H9 (cell line): Measurements from ENCODE around the gene HOXC13. TPM values are rescaled to one million over a fixed set of nuclear protein-coding genes. Genes with fewer than 3 reads are reported as not detected.
A peak's percentile ranks its signal among the peaks of the same experiment; 100 is the strongest.

Experiments used
- DNase-seq: peaks from one replicate; pipeline ENCODE4 v3.0.0-alpha.2; 2017
- H2AFZ ChIP-seq: one replicate; pipeline ENCODE4 v1.6.1; 2013; ENCODE audit warnings: mild to moderate bottlenecking, low read length, control low read depth, moderate library complexity
- H2AK5ac ChIP-seq: 2 replicates; pipeline ENCODE4 v1.6.1; 2013; ENCODE audit warnings: low read length, control low read depth, mixed read lengths; ENCODE audit not compliant: insufficient read length
- H2BK120ac ChIP-seq: one replicate; pipeline ENCODE4 v1.6.1; 2013; ENCODE audit warnings: low read depth, mild to moderate bottlenecking, low read length, control low read depth, inconsistent platforms; ENCODE audit not compliant: poor library complexity, severe bottlenecking
- H2BK12ac ChIP-seq: 2 replicates; pipeline ENCODE4 v1.6.1; 2013; ENCODE audit warnings: low read length, control low read depth, mixed read lengths, low read depth; ENCODE audit not compliant: insufficient read length
- H2BK15ac ChIP-seq: 2 replicates; pipeline ENCODE4 v1.6.1; 2013; ENCODE audit warnings: low read depth, low read length, control low read depth
- H2BK20ac ChIP-seq: one replicate; pipeline ENCODE4 v1.6.1; 2013; ENCODE audit warnings: low read depth, mild to moderate bottlenecking, low read length, control low read depth, inconsistent platforms; ENCODE audit not compliant: poor library complexity, severe bottlenecking
- H2BK5ac ChIP-seq: 2 replicates; pipeline ENCODE4 v1.6.1; 2013; ENCODE audit warnings: low read length, control low read depth, mixed read lengths; ENCODE audit not compliant: insufficient read length
- H3K14ac ChIP-seq: 2 replicates; pipeline ENCODE4 v1.6.1; 2013; ENCODE audit warnings: low read length, control low read depth; ENCODE audit not compliant: insufficient read depth
- H3K18ac ChIP-seq: 2 replicates; pipeline ENCODE4 v1.6.1; 2013; ENCODE audit warnings: low read depth, mild to moderate bottlenecking, mixed read lengths, low read length, control low read depth; ENCODE audit not compliant: insufficient read length
- H3K23ac ChIP-seq: 2 replicates; pipeline ENCODE4 v1.6.1; 2013; ENCODE audit warnings: low read length, control low read depth, mixed read lengths, low read depth; ENCODE audit not compliant: insufficient read length
- H3K23me2 ChIP-seq: 2 replicates; pipeline ENCODE4 v1.6.1; 2013; ENCODE audit warnings: low read depth, mild to moderate bottlenecking, mixed read lengths, low read length, control low read depth; ENCODE audit not compliant: insufficient read length, poor library complexity, severe bottlenecking
- H3K27ac ChIP-seq: 2 replicates; pipeline ENCODE4 v1.5.1; 2013; ENCODE audit warnings: low read length, control low read depth, mixed read lengths, low read depth; ENCODE audit not compliant: insufficient read length
- H3K27me3 ChIP-seq: 2 replicates; pipeline ENCODE4 v1.6.1; 2013; ENCODE audit warnings: low read length, control low read depth, inconsistent platforms; ENCODE audit not compliant: insufficient read depth
- H3K4ac ChIP-seq: 2 replicates; pipeline ENCODE4 v1.6.1; 2013; ENCODE audit warnings: low read depth, mild to moderate bottlenecking, control low read depth, inconsistent platforms, low read length, moderate library complexity
- H3K4me1 ChIP-seq: 2 replicates; pipeline ENCODE4 v1.6.1; 2013; ENCODE audit warnings: low read length, control low read depth, inconsistent platforms; ENCODE audit not compliant: insufficient read depth
- H3K4me2 ChIP-seq: 2 replicates; pipeline ENCODE4 v1.6.1; 2013; ENCODE audit warnings: low read length, control low read depth, mixed read lengths; ENCODE audit not compliant: insufficient read length, insufficient read depth
- H3K56ac ChIP-seq: 2 replicates; pipeline ENCODE4 v1.6.1; 2013; ENCODE audit warnings: low read depth, mild to moderate bottlenecking, mixed read lengths, low read length, control low read depth; ENCODE audit not compliant: insufficient read length
- H3K79me1 ChIP-seq: 2 replicates; pipeline ENCODE4 v1.6.1; 2013; ENCODE audit warnings: low read depth, mild to moderate bottlenecking, moderate library complexity, low read length, control low read depth, inconsistent platforms; ENCODE audit not compliant: insufficient read depth, poor library complexity, severe bottlenecking
- H3K79me2 ChIP-seq: 2 replicates; pipeline ENCODE4 v1.6.1; 2013; ENCODE audit warnings: low read length, control low read depth, inconsistent platforms; ENCODE audit not compliant: insufficient read depth
- H3K9ac ChIP-seq: 2 replicates; pipeline ENCODE4 v1.6.1; 2013; ENCODE audit warnings: low read length, control low read depth, mixed read lengths; ENCODE audit not compliant: insufficient read length; ENCODE audit errors: extremely low read depth
- H3K9me3 ChIP-seq: one replicate; pipeline ENCODE4 v1.6.1; 2013; ENCODE audit warnings: low read depth, low read length, inconsistent platforms; ENCODE audit not compliant: control insufficient read depth
- H3T11ph ChIP-seq: one replicate; pipeline ENCODE4 v1.6.1; 2013; ENCODE audit warnings: mild to moderate bottlenecking, low read length, control low read depth, inconsistent platforms
- H4K20me1 ChIP-seq: one replicate; pipeline ENCODE4 v1.6.1; 2013; ENCODE audit not compliant: control insufficient read depth, insufficient read length, insufficient read depth
- H4K5ac ChIP-seq: 2 replicates; pipeline ENCODE4 v1.6.1; 2013; ENCODE audit warnings: low read depth, mild to moderate bottlenecking, mixed read lengths, low read length, control low read depth; ENCODE audit not compliant: insufficient read length
- H4K8ac ChIP-seq: replicated peaks from 2 replicates; pipeline ENCODE4 v1.6.1; 2013; ENCODE audit warnings: low read length, control low read depth, mixed read lengths, low read depth; ENCODE audit not compliant: insufficient read length
- H4K91ac ChIP-seq: 2 replicates; pipeline ENCODE4 v1.6.1; 2013; ENCODE audit warnings: low read depth, mild to moderate bottlenecking, moderate library complexity, mixed read lengths, low read length, control low read depth; ENCODE audit not compliant: insufficient read length
- H3K27ac Mint-ChIP-seq, 3 experiments: 2 replicates in 2 of 3; 3 replicates in 1 of 3; pipeline ENCODE4 v1.8.0; 2020 to 2021; ENCODE audit warnings: mixed read lengths in 3 of 3, mild to moderate bottlenecking in 1 of 3, moderate library complexity in 1 of 3
- H3K27me3 Mint-ChIP-seq: 2 replicates; pipeline ENCODE4 v1.8.0; 2021; ENCODE audit warnings: low read depth, mild to moderate bottlenecking, moderate library complexity, mixed read lengths
- H3K36me3 Mint-ChIP-seq, 3 experiments: 2 replicates in 2 of 3; 3 replicates in 1 of 3; pipeline ENCODE4 v1.8.0; 2020 to 2021; ENCODE audit warnings: low read depth in 3 of 3, mixed read lengths in 3 of 3; ENCODE audit not compliant: insufficient read depth in 1 of 3
- H3K4me1 Mint-ChIP-seq, 2 experiments: 2 replicates each; pipeline ENCODE4 v1.8.0; 2020; ENCODE audit warnings: mixed read lengths in 2 of 2
- H3K4me3 Mint-ChIP-seq, 2 experiments: 2 replicates in 1 of 2; 3 replicates in 1 of 2; pipeline ENCODE4 v1.8.0; 2020 to 2021; ENCODE audit warnings: mild to moderate bottlenecking in 2 of 2, mixed read lengths in 2 of 2, moderate library complexity in 1 of 2
- H3K9me3 Mint-ChIP-seq, 2 experiments: 2 replicates in 1 of 2; 3 replicates in 1 of 2; pipeline ENCODE4 v1.8.0; 2020; ENCODE audit warnings: mild to moderate bottlenecking in 2 of 2, mixed read lengths in 2 of 2, moderate library complexity in 1 of 2
- CTCF ChIP-seq: fragments of 200-600 bp; sonication (generic); conservative IDR thresholded peaks from 3 replicates; pipeline ENCODE4 v1.8.0; 2021; ENCODE audit warnings: antibody characterized with exemption, mild to moderate bottlenecking
- WGBS: extraction: QIAGEN DNeasy Blood & Tissue Kit; methylation state at CpG from one replicate; pipeline ENCODE4 v1.1.7; 2013; ENCODE audit warnings: missing lambda C conversion rate, low lambda C conversion rate, mixed read lengths; ENCODE audit not compliant: insufficient read length; ENCODE audit errors: extremely low coverage; 5-methylcytosine and 5-hydroxymethylcytosine counted together
- total RNA-seq: library from RNA; stranded (reverse); gene quantifications from 2 replicates; pipeline ENCODE4 v1.2.1, GENCODE V29; 2021

The HOXC13 gene
- total RNA-seq, 1 experiment from 2014 or later: not detected

- H3K27ac ChIP-seq: no peak overlapping the region
- H2BK15ac ChIP-seq: no peak overlapping the region
Measured at GRCh38 chr12:53952335-53952694, 13.7 kb downstream of the HOXC13 start.

More at GRCh38 chr12:53952335-53952694, 13.7 kb downstream of the HOXC13 start:
- DNase-seq: no peak
- Histone ChIP-seq H4K20me1 (no peaks in the 10 kb centered on the region), H3K4ac (no peak overlapping the region), H3K18ac (no peak overlapping the region), H3T11ph (no peak overlapping the region), H3K56ac (no peak overlapping the region), H2BK20ac (no peak overlapping the region), H3K23me2 (no peaks in the 10 kb centered on the region), H4K8ac (no peak overlapping the region), H4K91ac (no peak overlapping the region), H3K79me2 (no peaks in the 10 kb centered on the region), H2BK120ac (no peak overlapping the region), H2BK5ac (no peak overlapping the region), H3K79me1 (no peaks in the 10 kb centered on the region), H3K23ac (no peak overlapping the region), H2AFZ (no peak overlapping the region), H3K27me3 (peaks cover 99% of the 10 kb centered on the region), H3K14ac (no peak overlapping the region), H4K5ac (no peak overlapping the region), H3K9me3 (no peaks in the 10 kb centered on the region), H2BK12ac (no peak overlapping the region), H3K4me2 (no peak overlapping the region), H2AK5ac (no peak overlapping the region), H3K4me1 (no peaks in the 10 kb centered on the region), H3K9ac (no peak overlapping the region)
- Mint-ChIP-seq H3K4me3 (no peak overlapping the region; a peak in 1 of 5 replicates), H3K4me1 (peaks cover 6 to 20% of the 10 kb centered on the region in 2 experiments; a peak in 3 of 4 replicates), H3K27ac (no peak overlapping the region), H3K27me3 (peaks cover 99% of the 10 kb centered on the region), H3K9me3 (peaks cover 0 to 9% of the 10 kb centered on the region in 2 experiments; a peak in 3 of 5 replicates), H3K36me3 (no peaks in the 10 kb centered on the region; a peak in 2 of 7 replicates)
- no CpG with 5 or more reads among the region's 13 CpGs for WGBS
- TF ChIP-seq CTCF: peak; percentile 25; the same call in 1 of the 3 replicates
